Heart left ventricle (tissue), 16 donors: ENCODE measurements around the gene RRM2. TPM values are rescaled to one million over a fixed set of nuclear protein-coding genes. Genes with fewer than 3 reads are reported as not detected.
A peak's percentile ranks its signal among the peaks of the same experiment; 100 is the strongest.

Experiments used
- ATAC-seq, 4 donors: fragments of 200-7000 bp; cut with Tn5 transposase; one replicate each; pipeline ENCODE4 v1.9.1; 2020 to 2022; ENCODE audit warnings: moderate library complexity in 4 of 4, mild to moderate bottlenecking in 3 of 4, moderate number of reproducible peaks in 1 of 4
- DNase-seq, 5 donors: peaks; one replicate each; pipeline ENCODE4 v3.0.0-alpha.2; 2020
- H3K27ac ChIP-seq, 12 donors: fragments of 200-600 bp; sonication (generic) in 4 of 12; one replicate each; pipeline versions ENCODE4 v1.5.0 to v1.8.0; 2016 to 2022; ENCODE audit warnings: mild to moderate bottlenecking in 2 of 12
- H3K27me3 ChIP-seq, 9 donors: fragments of 200-600 bp; sonication (generic) in 2 of 9; one replicate each; pipeline versions ENCODE4 v1.5.1 to v1.8.0; 2016 to 2022; ENCODE audit warnings: mild to moderate bottlenecking in 3 of 9
- H3K36me3 ChIP-seq, 9 donors: fragments of 200-600 bp; sonication (generic) in 2 of 9; one replicate each; pipeline versions ENCODE4 v1.5.0 to v1.8.0; 2018 to 2022; ENCODE audit warnings: mild to moderate bottlenecking in 2 of 9
- H3K4me1 ChIP-seq, 12 donors: fragments of 200-600 bp; sonication (generic) in 4 of 12; one replicate each; pipeline versions ENCODE4 v1.5.0 to v1.8.0; 2016 to 2022; ENCODE audit warnings: mild to moderate bottlenecking in 3 of 12
- H3K4me3 ChIP-seq, 12 donors: fragments of 200-600 bp; sonication (generic) in 4 of 12; one replicate each; pipeline versions ENCODE4 v1.5.0 to v1.8.0; 2017 to 2022; ENCODE audit warnings: mild to moderate bottlenecking in 9 of 12, moderate library complexity in 4 of 12
- H3K9me3 ChIP-seq, 12 donors: fragments of 200-600 bp; sonication (generic) in 4 of 12; one replicate each; pipeline versions ENCODE4 v1.5.0 to v1.8.0; 2016 to 2022; ENCODE audit warnings: mild to moderate bottlenecking in 1 of 12
- CTCF ChIP-seq, 12 donors: fragments of 200-600 bp; sonication (generic) in 4 of 12; IDR thresholded peaks; one replicate each; pipeline versions ENCODE4 v1.5.0 to v1.8.0; 2018 to 2022; ENCODE audit warnings: antibody characterized with exemption in 12 of 12, mild to moderate bottlenecking in 5 of 12
- POLR2A ChIP-seq, 2 donors: fragments of 450-650 bp; IDR thresholded peaks; one replicate each; pipeline ENCODE4 v1.6.1; 2017; ENCODE audit warnings: antibody characterized with exemption in 2 of 2, mild to moderate bottlenecking in 2 of 2, moderate library complexity in 2 of 2
- WGBS, 4 donors: extraction: QIAGEN DNeasy Blood & Tissue Kit in 2 of 4; methylation state at CpG; one replicate each; pipeline versions ENCODE4 v1.1.5 to v1.1.7; 2013 to 2018; 5-methylcytosine and 5-hydroxymethylcytosine counted together
- intact Hi-C, 10 donors: fragments of 100-400 bp; cut with DNase I; formaldehyde crosslinking; loops; one replicate each; pipeline versions ENCODE4 v1.11.1 to v1.14.2; 2022
- polyA plus RNA-seq, 2 donors: library from polyadenylated mRNA; stranded (reverse); fragments of 200-250 nt; gene quantifications; one replicate each; pipeline ENCODE4 v1.2.3, GENCODE V29; 2013
- total RNA-seq, 9 donors: library from RNA; depleted of rRNA in 2 of 9; stranded (reverse); fragments of >200 nt in 2 of 9; fragmentation: NEBNext Ultra II Directional in 3 of 9; extraction: Animal tissue kit (Norgen Biotek cat#: 25700) in 3 of 9; gene quantifications; one replicate each; pipeline versions ENCODE4 v1.1.0 to v1.2.4, GENCODE V29; 2016 to 2023
- donor health status: ischemic (EF 13 %, LVEDD 7.1; RV severe dilation, severe dysfunction).
- donor health status: healthy with polysubstance abuse.
- donor health status: DM: no; HTN: yes; CAD: no.
- donor health status: DM: no; HTN: no; CAD: no.
- donor health status: ischemic (EF 25% LVEDD 6.9; RV normal size, moderate dysfunction).
- donor health status: ischemic (EF 25% LVEDD 5.7; RV mildly dilated, moderate dysfunction).
- donor health status: healthy.
- donor health status: DM: yes; HTN: yes; CAD: no.
- donor health status: ischemic (EF 35%, LVEDD 5.7; RV mildly dilated, moderate dysfunction).
- donor health status: nonischemic (EF 11% LVEDD 7.7; RV severe dilation, severe dysfunction).
- donor health status: DM: yes; HTN: yes; CAD: no.
- donor health status: PGD.
- donor health status: ischemic (EF 29% LVEDD 5.4; RV normal size, mild dysfunction).
- donor health status: nonischemic (EF 23%, LVEDD 6.1; RV moderate dilation, normal function).

RRM2 gene
- total and polyA plus RNA-seq, 11 donors: 0.08 to 32.6 (median 1.0) TPM; not detected in 1

DNA sequence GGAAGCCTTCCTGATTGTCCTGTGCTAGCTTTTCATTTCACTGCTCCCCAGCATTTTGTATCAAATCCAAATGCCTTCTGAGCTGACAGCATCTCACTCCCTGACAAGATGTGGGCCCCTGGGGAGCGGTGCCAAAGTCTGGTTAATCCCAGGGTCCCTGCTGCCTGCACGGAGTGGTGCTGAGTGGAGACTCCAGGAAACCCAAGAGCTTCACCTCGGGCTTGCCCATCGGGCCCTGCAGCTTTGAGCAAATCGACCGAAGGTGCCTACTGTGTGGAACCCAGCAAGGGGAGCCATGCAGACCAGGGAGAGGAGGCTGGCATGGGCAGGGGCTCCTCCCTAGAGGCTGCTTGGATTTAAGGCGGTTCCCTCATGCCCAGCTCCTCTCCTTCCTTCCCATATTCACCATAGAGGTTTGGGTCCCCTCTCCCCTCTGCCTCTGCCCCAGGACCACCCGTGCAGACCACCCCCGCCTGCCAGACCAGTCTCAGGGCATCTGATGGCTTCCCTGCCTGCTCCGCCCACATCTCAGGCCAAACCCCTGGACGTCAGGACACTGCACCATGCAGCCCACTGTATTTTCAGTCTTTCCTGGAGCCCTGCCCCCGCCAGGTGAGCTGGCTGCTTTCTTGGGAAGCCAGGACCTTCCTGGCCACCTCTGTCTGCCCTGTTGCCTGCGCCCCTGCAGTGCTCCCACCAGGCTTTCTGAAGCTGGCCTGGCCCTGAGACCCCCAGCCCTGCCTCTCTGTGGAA, 37.8 kb downstream of the RRM2 start:
- ATAC-seq (no peak), DNase-seq (peak in 1 of 5 donors; percentile 56)
- H3K9me3 ChIP-seq: no peaks in the 10 kb centered on the region
- no peak overlapping the region for H3K27ac ChIP-seq
- WGBS, 4 donors: 88 to 91% (median 89%) methylated on average over 10 to 13 of the region's 13 CpGs
- intact Hi-C loops: loop anchor here in 1 of 10 donors (5.0 kb wide), 1 partner anchor 147 kb away; no protein-coding TSS in a partner anchor
- TF ChIP-seq POLR2A (IDR thresholded peaks at IDR 0.05): no peak
- H3K4me3 ChIP-seq: no peak overlapping the region
- peaks cover 0 to 11% (median 2%) of the 10 kb centered on the region in 12 donors for H3K4me1 ChIP-seq
- H3K27me3 ChIP-seq: no peaks in the 10 kb centered on the region
- H3K36me3 ChIP-seq: no peaks in the 10 kb centered on the region

GRCh38 chr2:10161206-10161931, 38.8 kb downstream of the RRM2 start:
- no peaks in the 10 kb centered on the region for H3K36me3 ChIP-seq
- intact Hi-C loops: loop anchor here in 1 of 10 donors (5.0 kb wide), 1 partner anchor 146 kb away; no protein-coding TSS in a partner anchor
- no peaks in the 10 kb centered on the region for H3K27me3 ChIP-seq
- TF ChIP-seq POLR2A (IDR thresholded peaks at IDR 0.05) (no peak), CTCF (IDR thresholded peaks at IDR 0.05) (no peak)
- no peak overlapping the region for H3K4me3 ChIP-seq
- DNase-seq (peak in 1 of 5 donors; percentile 15), ATAC-seq (no peak)
- 84 to 89% (median 86%) methylated on average over 12 of the region's 12 CpGs for WGBS, 4 donors
- H3K4me1 ChIP-seq: peaks cover 0 to 11% (median 2%) of the 10 kb centered on the region in 12 donors
- H3K27ac ChIP-seq: no peak overlapping the region
- no peaks in the 10 kb centered on the region for H3K9me3 ChIP-seq

DNA sequence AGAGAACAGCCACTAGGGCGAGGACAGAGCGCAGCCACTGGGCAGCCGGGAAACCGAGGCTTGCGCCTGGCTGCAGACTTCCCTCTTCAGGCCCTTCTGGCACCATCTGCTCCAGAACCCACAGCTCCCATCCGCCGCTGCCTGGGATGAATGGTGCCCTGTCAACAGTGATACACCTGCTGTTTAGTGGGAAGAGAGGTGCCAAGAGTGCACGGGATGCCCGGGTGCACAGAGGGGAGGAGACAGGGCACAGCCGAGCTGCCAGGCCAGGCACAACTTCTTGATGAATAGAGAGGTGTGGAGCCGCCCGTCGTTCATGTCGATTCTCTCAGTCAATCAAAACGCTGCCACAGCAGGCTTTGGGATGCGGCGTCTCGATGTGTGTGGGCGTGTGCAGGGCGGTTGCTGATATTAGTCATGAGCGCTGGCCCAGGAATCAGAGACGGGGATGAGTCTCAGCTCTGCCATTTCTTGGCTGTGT, 39.5 kb downstream of the RRM2 start:
- DNase-seq (peak in 1 of 5 donors; percentile 58), ATAC-seq (peak in 1 of 4 donors; percentile 48)
- H3K36me3 ChIP-seq: no peaks in the 10 kb centered on the region
- intact Hi-C loops: loop anchor here in 1 of 10 donors (5.0 kb wide), 1 partner anchor 145 kb away; no protein-coding TSS in a partner anchor
- WGBS, 4 donors: 80 to 86% (median 84%) methylated on average over 22 of the region's 22 CpGs
- H3K27me3 ChIP-seq: no peaks in the 10 kb centered on the region
- no peak for TF ChIP-seq CTCF (IDR thresholded peaks at IDR 0.05)
- no peak for TF ChIP-seq POLR2A (IDR thresholded peaks at IDR 0.05)
- H3K9me3 ChIP-seq: no peaks in the 10 kb centered on the region
- no peak overlapping the region for H3K27ac ChIP-seq
- H3K4me3 ChIP-seq: no peak overlapping the region
- H3K4me1 ChIP-seq: peaks cover 0 to 11% (median 2%) of the 10 kb centered on the region in 12 donors

GRCh38 chr2:10162586-10163497, 40.3 kb downstream of the RRM2 start:
- no peaks in the 10 kb centered on the region for H3K9me3 ChIP-seq
- WGBS, 4 donors: 59 to 81% (median 68%) methylated on average over 13 to 18 of the region's 18 CpGs
- TF ChIP-seq CTCF (IDR thresholded peaks at IDR 0.05) (peak in 5 of 12 donors; percentile 13 to 26 (median 22)), POLR2A (IDR thresholded peaks at IDR 0.05) (no peak)
- no peak overlapping the region for H3K4me3 ChIP-seq
- DNase-seq (peak in 1 of 5 donors; percentile 41), ATAC-seq (peak in 3 of 4 donors; percentile 36 to 66 (median 40))
- no peaks in the 10 kb centered on the region for H3K36me3 ChIP-seq
- H3K27ac ChIP-seq: no peak overlapping the region
- intact Hi-C loops: loop anchor here in 1 of 10 donors (5.0 kb wide), 1 partner anchor 144 kb away; no protein-coding TSS in a partner anchor
- H3K4me1 ChIP-seq: peaks cover 0 to 11% (median 2%) of the 10 kb centered on the region in 12 donors
- no peaks in the 10 kb centered on the region for H3K27me3 ChIP-seq
